ENCODE measurements around the gene E2F6.

- no peak for TF ChIP-seq POLR2A (IDR thresholded peaks at IDR 0.05)
- TF ChIP-seq, protein P1, sequence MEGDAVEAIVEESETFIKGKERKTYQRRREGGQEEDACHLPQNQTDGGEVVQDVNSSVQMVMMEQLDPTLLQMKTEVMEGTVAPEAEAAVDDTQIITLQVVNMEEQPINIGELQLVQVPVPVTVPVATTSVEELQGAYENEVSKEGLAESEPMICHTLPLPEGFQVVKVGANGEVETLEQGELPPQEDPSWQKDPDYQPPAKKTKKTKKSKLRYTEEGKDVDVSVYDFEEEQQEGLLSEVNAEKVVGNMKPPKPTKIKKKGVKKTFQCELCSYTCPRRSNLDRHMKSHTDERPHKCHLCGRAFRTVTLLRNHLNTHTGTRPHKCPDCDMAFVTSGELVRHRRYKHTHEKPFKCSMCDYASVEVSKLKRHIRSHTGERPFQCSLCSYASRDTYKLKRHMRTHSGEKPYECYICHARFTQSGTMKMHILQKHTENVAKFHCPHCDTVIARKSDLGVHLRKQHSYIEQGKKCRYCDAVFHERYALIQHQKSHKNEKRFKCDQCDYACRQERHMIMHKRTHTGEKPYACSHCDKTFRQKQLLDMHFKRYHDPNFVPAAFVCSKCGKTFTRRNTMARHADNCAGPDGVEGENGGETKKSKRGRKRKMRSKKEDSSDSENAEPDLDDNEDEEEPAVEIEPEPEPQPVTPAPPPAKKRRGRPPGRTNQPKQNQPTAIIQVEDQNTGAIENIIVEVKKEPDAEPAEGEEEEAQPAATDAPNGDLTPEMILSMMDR (IDR thresholded peaks at IDR 0.05), result no peak
Observed at GRCh38 chr2:11435036-11435435, 30.9 kb downstream of the E2F6 start.

Data from lower leg skin (tissue), 3 donors.